A549 treated with Mapracorat at 1 μM for 4 hours (cell line): Measurements from ENCODE around the gene BMP7. TPM values are rescaled to one million over a fixed set of nuclear protein-coding genes. Genes with fewer than 3 reads are reported as not detected.

ENCODE experiments used
- total RNA-seq: library from RNA; stranded (reverse); fragments of 200-300 nt; extraction: Qiagen RNA extraction; gene quantifications from 5 replicates; pipeline ENCODE4 v1.2.3, GENCODE V29; 2022

The BMP7 gene
- total RNA-seq: 0.34 to 1.0 TPM (median 0.58 TPM) in 5 replicates

DNA sequence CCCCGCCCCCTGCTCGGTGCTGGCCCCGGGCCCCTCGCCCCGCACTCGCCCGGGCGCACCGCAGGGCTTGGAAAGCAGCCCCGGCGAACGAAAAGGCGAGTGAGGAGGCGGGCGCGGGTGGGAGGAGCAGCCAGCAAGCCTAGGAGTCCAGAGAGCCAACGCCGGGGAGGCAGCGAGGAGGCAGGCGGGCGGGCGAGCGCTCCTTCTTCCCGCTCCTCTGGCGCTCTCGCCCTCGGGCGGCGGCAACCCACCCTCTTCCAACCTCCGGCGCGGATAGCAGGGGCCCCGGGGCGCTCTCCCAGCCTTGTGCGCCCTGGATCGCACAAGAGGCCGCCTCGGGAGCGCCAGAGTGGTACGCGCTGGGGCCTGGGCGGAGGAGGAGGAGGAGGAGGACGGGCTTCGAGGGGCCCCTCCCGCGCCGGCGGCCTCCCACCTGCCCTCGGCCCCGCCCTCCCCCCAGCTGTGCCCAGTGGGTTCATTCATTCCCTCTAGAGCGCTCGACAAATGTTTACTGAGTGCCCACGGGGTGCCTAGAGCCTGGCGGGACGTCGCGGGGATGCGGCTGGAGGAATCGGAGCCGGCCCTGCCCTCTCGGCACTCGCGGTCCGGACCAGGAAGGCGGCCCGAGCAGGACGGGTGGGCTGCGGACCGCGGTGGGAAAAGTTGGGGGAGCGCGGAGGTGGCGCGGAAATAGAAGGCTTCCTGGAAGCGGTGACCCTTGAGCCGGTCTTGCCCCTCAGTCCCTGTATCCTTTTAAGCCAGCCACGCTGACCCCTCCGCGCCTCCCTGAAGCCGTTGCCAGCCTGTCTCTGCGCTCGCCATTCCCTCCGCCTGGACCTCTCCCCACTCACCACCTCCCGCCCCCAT, at the start of gene BMP7:
BMP7 (minus strand) TSS at position 351 of the 867 bp plus-strand sequence. CDS start 519 bp downstream, outside the sequence.

Other genes with a start within 250 kb of the BMP7 start
- not detected in 5 replicates for gene SPO11, start 63.2 kb upstream of the BMP7 start, total RNA-seq
- gene RAE1, start 84.6 kb upstream of the BMP7 start, total RNA-seq: 57.1 to 72.2 TPM (median 62.6 TPM) in 5 replicates
- 23.6 to 36.6 TPM (median 33.1 TPM) in 5 replicates for gene RBM38, start 124.8 kb upstream of the BMP7 start, total RNA-seq